DND-41 (cell line): ENCODE data around the gene KRTAP10-12.

Experiments
- ATAC-seq: fragments of 200-7000 bp; cut with Tn5 transposase; 3 replicates; pipeline ENCODE4 v1.9.1; 2021; ENCODE audit warnings: low read depth; ENCODE audit not compliant: insufficient read depth
- DNase-seq: peaks from one replicate; pipeline ENCODE4 v3.0.0-alpha.2; 2020
- H2AFZ ChIP-seq: 2 replicates; pipeline ENCODE4 v1.6.0; 2012; ENCODE audit warnings: low read depth, low read length
- H3K27ac ChIP-seq: 2 replicates; pipeline ENCODE4 v1.5.1; 2012; ENCODE audit warnings: low read length, inconsistent platforms
- H3K27me3 ChIP-seq: fragments of 200-600 bp; sonication (generic); 2 replicates; pipeline ENCODE4 v1.6.0; 2012; ENCODE audit warnings: low read length, mild to moderate bottlenecking, inconsistent platforms; ENCODE audit not compliant: insufficient read depth, poor library complexity
- H3K36me3 ChIP-seq: 2 replicates; pipeline ENCODE4 v1.5.1; 2012; ENCODE audit warnings: low read length, inconsistent platforms; ENCODE audit not compliant: insufficient read depth
- H3K4me1 ChIP-seq: 2 replicates; pipeline ENCODE4 v1.5.1; 2012; ENCODE audit warnings: mild to moderate bottlenecking, low read length; ENCODE audit not compliant: insufficient read depth
- H3K4me2 ChIP-seq: 2 replicates; pipeline ENCODE4 v1.6.0; 2012; ENCODE audit warnings: mild to moderate bottlenecking, moderate library complexity, low read length, inconsistent platforms; ENCODE audit not compliant: insufficient read depth
- H3K4me3 ChIP-seq, 2 experiments: fragments of 200-600 bp in 1 of 2; shearing (Covaris generic) in 1 of 2; 2 replicates each; pipeline ENCODE4 v1.5.1; 2012 to 2016; ENCODE audit warnings: inconsistent platforms in 2 of 2, low read length in 2 of 2, mild to moderate bottlenecking in 2 of 2, low read depth in 1 of 2, moderate library complexity in 1 of 2
- H3K79me2 ChIP-seq: 2 replicates; pipeline ENCODE4 v1.6.0; 2012; ENCODE audit warnings: low read length, inconsistent platforms; ENCODE audit not compliant: insufficient read depth
- H3K9ac ChIP-seq: 2 replicates; pipeline ENCODE4 v1.6.0; 2012; ENCODE audit warnings: low read depth, mild to moderate bottlenecking, inconsistent platforms, low read length, moderate library complexity
- H3K9me3 ChIP-seq: 2 replicates; pipeline ENCODE4 v1.5.1; 2012; ENCODE audit warnings: low read length, moderate library complexity, mild to moderate bottlenecking, inconsistent platforms; ENCODE audit not compliant: insufficient read depth, severe bottlenecking
- H4K20me1 ChIP-seq: 2 replicates; pipeline ENCODE4 v1.6.0; 2012; ENCODE audit warnings: low read length; ENCODE audit not compliant: insufficient read depth
- CTCF ChIP-seq: IDR thresholded peaks from 2 replicates; pipeline ENCODE4 v1.5.1; 2012; ENCODE audit warnings: borderline replicate concordance, low read length, moderate library complexity, mild to moderate bottlenecking; ENCODE audit not compliant: poor library complexity, severe bottlenecking; ENCODE audit errors: extremely low read depth
- EZH2 ChIP-seq: IDR thresholded peaks from 3 replicates; pipeline ENCODE4 v1.6.1; 2012; ENCODE audit warnings: borderline replicate concordance, low read depth, mild to moderate bottlenecking, moderate library complexity, low read length, inconsistent platforms; ENCODE audit not compliant: severe bottlenecking

KRTAP10-12 gene

GRCh38 chr21:44708866-44709425, 12.0 kb downstream of the KRTAP10-12 start:
- no peak overlapping the region for H3K4me3 ChIP-seq
- no peak overlapping the region for H3K9ac ChIP-seq
- H3K9me3 ChIP-seq: no peaks in the 10 kb centered on the region
- TF ChIP-seq CTCF (no peak), EZH2 (no peak)
- no peaks in the 10 kb centered on the region for H3K79me2 ChIP-seq
- no peak for ATAC-seq
- H4K20me1 ChIP-seq: no peaks in the 10 kb centered on the region; the same call in 1 of the 2 replicates
- H2AFZ ChIP-seq: no peak overlapping the region
- H3K36me3 ChIP-seq: no peaks in the 10 kb centered on the region
- H3K4me1 ChIP-seq: no peaks in the 10 kb centered on the region
- H3K4me2 ChIP-seq: no peak overlapping the region
- no peak for DNase-seq
- H3K27me3 ChIP-seq: peaks cover 22% of the 10 kb centered on the region
- H3K27ac ChIP-seq: no peak overlapping the region

- H3K4me3 ChIP-seq: no peak overlapping the region
- no peak overlapping the region for H3K27ac ChIP-seq
- no peaks in the 10 kb centered on the region for H3K4me1 ChIP-seq
- no peaks in the 10 kb centered on the region for H3K9me3 ChIP-seq
- no peaks in the 10 kb centered on the region; the same call in 1 of the 2 replicates for H4K20me1 ChIP-seq
- no peak overlapping the region for H3K4me2 ChIP-seq
- H3K36me3 ChIP-seq: no peaks in the 10 kb centered on the region
- DNase-seq: no peak
- H3K9ac ChIP-seq: no peak overlapping the region
- H2AFZ ChIP-seq: no peak overlapping the region
- peaks cover 23% of the 10 kb centered on the region for H3K27me3 ChIP-seq
- no peak for ATAC-seq
- TF ChIP-seq CTCF (no peak), EZH2 (no peak)
- no peaks in the 10 kb centered on the region for H3K79me2 ChIP-seq
Measured at GRCh38 chr21:44709426-44710293, 12.7 kb downstream of the KRTAP10-12 start.

GRCh38 chr21:44710294-44710665, 13.3 kb downstream of the KRTAP10-12 start:
- H3K9ac ChIP-seq: no peak overlapping the region
- no peak overlapping the region for H3K4me3 ChIP-seq
- H3K9me3 ChIP-seq: no peaks in the 10 kb centered on the region
- TF ChIP-seq CTCF: no peak
- TF ChIP-seq EZH2: no peak
- DNase-seq (no peak), ATAC-seq (no peak)
- H3K79me2 ChIP-seq: no peaks in the 10 kb centered on the region
- no peak overlapping the region for H3K4me2 ChIP-seq
- H3K36me3 ChIP-seq: no peaks in the 10 kb centered on the region
- H3K27me3 ChIP-seq: peaks cover 23% of the 10 kb centered on the region
- no peaks in the 10 kb centered on the region for H3K4me1 ChIP-seq
- H2AFZ ChIP-seq: no peak overlapping the region
- no peak overlapping the region for H3K27ac ChIP-seq
- H4K20me1 ChIP-seq: no peaks in the 10 kb centered on the region; the same call in 1 of the 2 replicates
